Inflammatory macrophage treated with lipopolysaccharide for 1 hour (primary cell): ENCODE measurements around the gene PTPN18.
A peak's percentile ranks its signal among the peaks of the same experiment; 100 is the strongest.
"Not testable (repeated sequence)": the region's sequence is repeated elsewhere in the genome, so short reads cannot be mapped to it uniquely, and the experiment has no call there.

Experiments used
- DNase-seq, 2 donors: peaks; one replicate each; pipeline ENCODE4 v3.0.0-alpha.2; 2020 to 2022

The PTPN18 gene

DNA sequence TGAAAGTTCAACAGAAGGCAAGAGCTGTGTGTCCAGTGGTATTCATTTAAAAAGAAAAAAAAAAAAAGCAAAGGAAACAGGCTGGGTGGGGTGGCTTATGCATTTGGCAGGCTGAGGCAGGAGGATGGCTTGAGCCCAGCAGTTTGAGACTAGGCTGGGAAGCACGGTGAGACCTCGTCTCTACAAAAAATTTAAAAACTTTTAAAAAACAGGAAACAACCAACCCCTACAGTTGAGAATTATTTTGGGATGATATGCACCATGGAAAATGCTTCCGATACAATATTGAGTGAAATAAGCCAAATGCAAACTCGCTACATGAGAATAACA is 31.2 kb downstream of the PTPN18 start:
- DNase-seq = no peak

GRCh38 chr2:130387804-130388203 is 31.9 kb downstream of the PTPN18 start:
- DNase-seq = no peak

DNA sequence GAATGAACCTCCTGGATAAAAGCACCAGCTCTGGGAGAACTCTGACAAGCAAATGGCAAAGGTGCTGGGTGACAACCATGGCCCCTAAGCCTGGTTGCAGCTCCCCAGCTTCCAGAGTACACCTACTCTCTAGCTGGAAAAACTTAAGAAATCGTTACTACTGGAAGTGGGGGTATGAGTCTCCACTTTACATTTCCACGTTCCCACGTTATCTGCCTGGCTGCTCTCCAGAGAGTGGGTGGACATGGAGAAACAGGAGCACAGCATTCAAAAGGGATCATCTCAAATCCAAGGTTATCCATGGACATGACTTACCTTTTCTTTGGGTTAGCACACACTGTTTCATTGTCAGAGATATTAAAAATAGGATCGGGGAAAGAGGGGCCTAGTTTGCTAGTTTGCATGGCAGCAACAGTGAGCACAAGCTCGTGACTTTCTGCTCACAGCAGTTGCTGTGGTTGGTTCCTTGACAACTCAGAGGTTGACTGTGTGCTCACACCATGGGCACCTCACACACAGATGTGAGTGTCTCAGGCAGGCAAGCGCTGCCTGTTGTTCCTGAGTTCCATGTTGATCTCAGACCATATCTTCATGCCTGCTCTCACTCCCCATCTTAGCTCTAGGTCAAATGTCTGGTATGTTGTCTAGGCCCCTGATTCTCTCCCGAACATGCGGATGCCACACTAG is 32.5 kb downstream of the PTPN18 start:
- DNase-seq = no peak

- peak; percentile 35 to 55 for DNase-seq
Observed at GRCh38 chr2:130389358-130389757, 33.5 kb downstream of the PTPN18 start.

- DNase-seq = no peak
Observed at GRCh38 chr2:130389783-130390182, 33.9 kb downstream of the PTPN18 start.

GRCh38 chr2:130390460-130391057 is 34.7 kb downstream of the PTPN18 start:
- peak; percentile 53 to 68 for DNase-seq

DNA sequence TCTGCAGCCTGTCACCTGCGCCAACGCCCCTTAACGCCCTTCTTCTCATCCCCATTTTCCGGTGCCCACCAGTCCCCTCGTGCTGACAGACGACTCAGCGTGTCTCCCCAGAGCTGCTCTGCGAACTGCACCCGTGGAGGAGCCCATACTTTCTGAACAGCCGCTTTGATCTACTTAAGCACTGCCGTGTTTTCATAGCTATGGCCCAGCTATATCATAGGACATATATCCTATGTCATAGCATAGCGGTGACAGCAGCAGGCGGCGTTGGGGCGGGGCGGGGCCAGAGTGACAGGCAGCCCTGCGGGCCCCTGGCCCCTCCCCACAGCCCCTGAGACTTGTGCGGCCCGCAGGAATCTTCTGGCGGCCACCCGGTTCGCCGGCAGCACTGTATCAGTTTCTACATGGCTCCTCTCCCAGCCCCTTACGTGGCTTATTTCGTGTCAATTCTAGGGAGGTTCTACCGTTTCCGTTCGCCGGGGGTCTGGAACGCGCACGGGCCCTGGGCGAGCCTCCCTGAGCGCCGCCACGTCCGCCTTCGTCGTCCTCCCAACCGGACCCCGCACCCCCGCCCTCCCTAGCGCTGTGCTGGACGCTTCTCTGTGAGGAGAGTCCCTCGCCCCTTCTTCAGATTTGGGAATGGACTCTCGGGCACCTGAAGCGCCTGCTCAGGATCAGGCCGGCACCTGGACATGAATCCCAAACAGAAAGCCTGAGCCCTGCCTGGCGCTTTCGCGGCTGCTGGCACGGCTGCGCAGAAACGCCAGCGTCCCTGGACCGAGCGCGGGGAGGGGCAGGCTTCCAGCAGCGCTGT is 35.4 kb downstream of the PTPN18 start:
- peak; percentile 68 to 74 for DNase-seq

- no peak for DNase-seq
Observed at GRCh38 chr2:130391872-130392670, 36.2 kb downstream of the PTPN18 start.

GRCh38 chr2:130393318-130393910 is 37.6 kb downstream of the PTPN18 start:
- DNase-seq = no peak

- DNase-seq = not testable (repeated sequence)
Observed at GRCh38 chr2:130406280-130406679, 50.4 kb downstream of the PTPN18 start.

DNA sequence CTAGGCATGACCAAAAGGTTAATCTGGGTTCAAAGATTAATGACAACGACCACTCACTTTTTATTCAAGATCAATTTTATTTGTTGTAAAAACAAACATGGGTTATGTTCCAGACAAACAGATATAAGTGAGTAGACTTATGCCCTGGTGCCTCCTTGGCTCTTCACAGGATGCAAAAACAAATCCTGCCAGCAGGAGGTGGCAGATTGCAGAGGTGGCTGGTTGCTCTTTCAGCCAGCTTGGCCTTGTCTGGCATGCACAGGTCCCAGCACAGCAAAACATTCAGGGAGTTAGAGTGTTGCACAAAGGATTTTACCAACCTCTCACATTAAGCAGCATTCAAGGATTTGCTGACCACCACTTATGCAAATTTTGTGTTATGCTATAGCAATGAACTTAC is 60.8 kb downstream of the PTPN18 start:
- DNase-seq = not testable (repeated sequence)

GRCh38 chr2:130418845-130419244 is 63.0 kb downstream of the PTPN18 start:
- not testable (repeated sequence) for DNase-seq
